H1 (cell line): ENCODE data around the gene BAK1. TPM values are rescaled to one million over a fixed set of nuclear protein-coding genes. Genes with fewer than 3 reads are reported as not detected.

Source experiments
- CTCF ChIA-PET: fragments of 300-600 bp; sonication (Branson Sonifier 250); formaldehyde crosslinking; loops from one replicate; lab custom pipeline; 2021; ENCODE audit not compliant: partially characterized antibody; lab: Charles Lee
- POLR2A ChIA-PET: fragments of 300-600 bp; sonication (Branson Sonifier 250); formaldehyde crosslinking; loops from one replicate; lab custom pipeline; 2021; ENCODE audit warnings: inconsistent platforms; ENCODE audit not compliant: partially characterized antibody; lab: Charles Lee
- DNase-seq, 2 experiments: peaks; one replicate each; pipeline versions ENCODE4 v3.0.0 to v3.0.0-alpha.2; 2010 to 2022; ENCODE audit warnings: low spot score in 2 of 2, low read depth in 1 of 2, mixed read lengths in 1 of 2
- FAIRE-seq: peaks from 2 replicates; lab custom pipeline; 2011; peaks lifted over from hg19 to GRCh38; lab: Jason Lieb, UNC
- H2AFZ ChIP-seq: 2 replicates; pipeline ENCODE4 v1.8.1; 2012; ENCODE audit warnings: low read length, inconsistent platforms
- H2AK5ac ChIP-seq: 2 replicates; pipeline ENCODE4 v1.6.1; 2013; ENCODE audit warnings: low read depth, low read length
- H2BK120ac ChIP-seq: replicated peaks from 2 replicates; pipeline ENCODE3; 2013; ENCODE audit warnings: low read depth, low read length, inconsistent platforms
- H2BK12ac ChIP-seq: 2 replicates; pipeline ENCODE4 v1.6.1; 2013; ENCODE audit warnings: low read depth, low read length
- H2BK15ac ChIP-seq: 2 replicates; pipeline ENCODE4 v1.6.1; 2013; ENCODE audit warnings: low read length
- H2BK20ac ChIP-seq: 2 replicates; pipeline ENCODE4 v1.6.1; 2013; ENCODE audit warnings: low read length
- H2BK5ac ChIP-seq: 2 replicates; pipeline ENCODE4 v1.6.1; 2013; ENCODE audit warnings: low read depth, low read length
- H3K14ac ChIP-seq: 2 replicates; pipeline ENCODE4 v1.6.1; 2013; ENCODE audit warnings: inconsistent platforms; ENCODE audit not compliant: insufficient read length
- H3K18ac ChIP-seq: 2 replicates; pipeline ENCODE4 v1.6.1; 2013; ENCODE audit warnings: low read length; ENCODE audit errors: extremely low read depth
- H3K23ac ChIP-seq: 2 replicates; pipeline ENCODE4 v1.6.1; 2013; ENCODE audit warnings: inconsistent platforms; ENCODE audit not compliant: insufficient read length
- H3K23me2 ChIP-seq: 2 replicates; pipeline ENCODE4 v1.6.1; 2013; ENCODE audit warnings: low read depth, low read length
- H3K27ac ChIP-seq: 2 replicates; pipeline ENCODE4 v1.6.1; 2011; ENCODE audit warnings: low read depth, low read length, inconsistent platforms
- H3K27me3 ChIP-seq, 4 experiments: replicated peaks in 1 of 4; 1 replicate in 1 of 4; 2 replicates in 3 of 4; pipeline versions ENCODE4 v1.6.1 to v1.8.1; 2011 to 2013; ENCODE audit warnings: low read length in 3 of 4, mild to moderate bottlenecking in 3 of 4, inconsistent platforms in 2 of 4, mixed read lengths in 2 of 4, moderate library complexity in 1 of 4; ENCODE audit not compliant: control insufficient read depth in 3 of 4, insufficient read depth in 3 of 4; ENCODE audit errors: extremely low read depth in 1 of 4
- H3K36me3 ChIP-seq, 4 experiments: 2 replicates each; pipeline versions ENCODE4 v1.6.1 to v1.8.1; 2011 to 2013; ENCODE audit warnings: mild to moderate bottlenecking in 4 of 4, low read length in 3 of 4, moderate library complexity in 2 of 4, control low read depth in 1 of 4, inconsistent platforms in 1 of 4; ENCODE audit not compliant: insufficient read depth in 4 of 4, control insufficient read depth in 2 of 4
- H3K4ac ChIP-seq: replicated peaks from 2 replicates; pipeline ENCODE3; 2013; ENCODE audit warnings: low read length, low read depth, mixed read lengths, inconsistent platforms; ENCODE audit not compliant: insufficient read length
- H3K4me1 ChIP-seq, 4 experiments: replicated peaks in 1 of 4; 1 replicate in 1 of 4; 2 replicates in 3 of 4; pipeline versions ENCODE4 v1.6.1 to v1.8.1; 2011 to 2013; ENCODE audit warnings: low read length in 3 of 4, inconsistent platforms in 2 of 4, mixed read lengths in 1 of 4; ENCODE audit not compliant: insufficient read depth in 4 of 4, control insufficient read depth in 3 of 4
- H3K4me2 ChIP-seq, 2 experiments: 2 replicates each; pipeline versions ENCODE4 v1.6.1 to v1.8.1; 2011 to 2013; ENCODE audit warnings: low read depth in 2 of 2, low read length in 2 of 2, control low read depth in 1 of 2, inconsistent platforms in 1 of 2, mild to moderate bottlenecking in 1 of 2; ENCODE audit not compliant: insufficient read depth in 1 of 2
- H3K4me3 ChIP-seq, 4 experiments: fragments of 200-600, 300-600 bp in 1 of 4; sonication (generic), shearing (Covaris generic), sonication (Bioruptor Twin) in 1 of 4; 2 replicates each; pipeline versions ENCODE4 v1.5.1 to v1.8.1; 2011 to 2016; ENCODE audit warnings: low read length in 4 of 4, low read depth in 3 of 4, control low read depth in 2 of 4, inconsistent platforms in 2 of 4, mild to moderate bottlenecking in 2 of 4, mixed read lengths in 1 of 4, moderate library complexity in 1 of 4; ENCODE audit not compliant: insufficient read depth in 2 of 4; ENCODE audit errors: extremely low read depth in 1 of 4
- H3K56ac ChIP-seq: replicated peaks from 2 replicates; pipeline ENCODE3; 2013; ENCODE audit warnings: low read depth, mild to moderate bottlenecking, mixed read lengths, low read length, inconsistent platforms; ENCODE audit not compliant: insufficient read length
- H3K79me1 ChIP-seq: 2 replicates; pipeline ENCODE4 v1.6.1; 2013; ENCODE audit warnings: low read depth, low read length, control low read depth
- H3K79me2 ChIP-seq, 2 experiments: 2 replicates each; pipeline versions ENCODE4 v1.6.1 to v1.8.1; 2012 to 2013; ENCODE audit warnings: low read length in 2 of 2, mild to moderate bottlenecking in 2 of 2, inconsistent platforms in 1 of 2; ENCODE audit not compliant: insufficient read depth in 2 of 2, control insufficient read depth in 1 of 2
- H3K9ac ChIP-seq, 4 experiments: replicated peaks in 1 of 4; 1 replicate in 1 of 4; 2 replicates in 3 of 4; pipeline versions ENCODE4 v1.6.1 to v1.8.1; 2011 to 2013; ENCODE audit warnings: low read depth in 3 of 4, low read length in 3 of 4, control low read depth in 2 of 4, mild to moderate bottlenecking in 2 of 4, moderate library complexity in 2 of 4, inconsistent platforms in 1 of 4; ENCODE audit errors: extremely low read depth in 1 of 4
- H3K9me3 ChIP-seq, 2 experiments: 2 replicates each; pipeline versions ENCODE4 v1.6.1 to v1.8.1; 2012 to 2013; ENCODE audit warnings: mild to moderate bottlenecking in 2 of 2, moderate library complexity in 2 of 2, control low read depth in 1 of 2, inconsistent platforms in 1 of 2, low read depth in 1 of 2, low read length in 1 of 2, mixed read lengths in 1 of 2; ENCODE audit not compliant: insufficient read depth in 2 of 2
- H4K20me1 ChIP-seq, 2 experiments: replicated peaks in 1 of 2; 2 replicates each; pipeline versions ENCODE3 to v1.8.1; 2011 to 2013; ENCODE audit warnings: inconsistent platforms in 2 of 2, low read length in 2 of 2, mild to moderate bottlenecking in 1 of 2; ENCODE audit not compliant: insufficient read depth in 2 of 2, control insufficient read depth in 1 of 2
- H4K5ac ChIP-seq: 2 replicates; pipeline ENCODE4 v1.6.1; 2013; ENCODE audit warnings: low read length, low read depth, mixed read lengths, inconsistent platforms; ENCODE audit not compliant: insufficient read length
- H4K8ac ChIP-seq: 2 replicates; pipeline ENCODE4 v1.8.0; 2013; ENCODE audit warnings: mild to moderate bottlenecking, moderate library complexity, low read length, inconsistent platforms; ENCODE audit not compliant: insufficient read depth; ENCODE audit errors: extremely low read depth
- H4K91ac ChIP-seq: replicated peaks from 2 replicates; pipeline ENCODE3; 2013; ENCODE audit warnings: low read length, mixed read lengths, inconsistent platforms; ENCODE audit not compliant: insufficient read length
- GTF2F1 ChIP-seq: IDR thresholded peaks from 2 replicates; pipeline ENCODE4 v1.6.1; 2012; ENCODE audit warnings: low read depth, low read length, improper control_type of control experiment, borderline replicate concordance
- WGBS, 2 experiments: shearing (Covaris generic) in 1 of 2; methylation state at CpG; one replicate each; pipeline versions ENCODE4 v1.1.6 to v1.1.7; 2013 to 2015; ENCODE audit warnings: low lambda C conversion rate in 2 of 2, mixed read lengths in 2 of 2, inconsistent platforms in 1 of 2, low coverage in 1 of 2, missing lambda C conversion rate in 1 of 2; ENCODE audit not compliant: insufficient replicate concordance in 2 of 2, insufficient coverage in 1 of 2, insufficient read length in 1 of 2; ENCODE audit errors: extremely low coverage in 1 of 2, missing lambda C conversion rate in 1 of 2; 5-methylcytosine and 5-hydroxymethylcytosine counted together
- polyA plus RNA-seq, 7 experiments: library from polyadenylated mRNA; depleted of rRNA in 3 of 7; stranded (reverse) in 5 of 7; unstranded in 2 of 7; fragments of >200 nt in 5 of 7; fragments of 200-250 nt in 2 of 7; gene quantifications; 1 replicate in 5 of 7; 2 replicates in 1 of 7; 4 replicates in 1 of 7; pipeline versions ENCODE4 v1.2.1 to v1.2.3, GENCODE V29; 2011 to 2013; ENCODE audit warnings: missing spikeins in 2 of 7, mixed read lengths in 2 of 7
- total RNA-seq: library from RNA; stranded (reverse); fragmentation: NEBNext Ultra II Directional; extraction: Animal tissue kit (Norgen Biotek cat#: 25700); gene quantifications from 2 replicates; pipeline ENCODE4 v1.2.1, GENCODE V29; 2021
- TF ChIP-seq, protein P1 (sequence below), 3 experiments: IDR thresholded peaks; 1 replicate in 2 of 3; 2 replicates in 1 of 3; pipeline versions ENCODE4 v1.5.1 to v1.6.1; 2011; ENCODE audit warnings: low read length in 3 of 3, mild to moderate bottlenecking in 3 of 3, inconsistent platforms in 2 of 3, low read depth in 1 of 3, moderate library complexity in 1 of 3; ENCODE audit not compliant: insufficient read depth in 1 of 3; ENCODE audit errors: control extremely low read depth in 1 of 3
- TF ChIP-seq, protein P2 (sequence below): IDR thresholded peaks from 2 replicates; pipeline ENCODE4 v1.6.1; 2012; ENCODE audit warnings: low read length, inconsistent platforms

BAK1 gene
- total and polyA plus RNA-seq, 2 of the 8 experiments (the other 6 are each of a cell fraction or from before 2014, with no cell fraction given): 43.3 to 43.4 TPM

DNA sequence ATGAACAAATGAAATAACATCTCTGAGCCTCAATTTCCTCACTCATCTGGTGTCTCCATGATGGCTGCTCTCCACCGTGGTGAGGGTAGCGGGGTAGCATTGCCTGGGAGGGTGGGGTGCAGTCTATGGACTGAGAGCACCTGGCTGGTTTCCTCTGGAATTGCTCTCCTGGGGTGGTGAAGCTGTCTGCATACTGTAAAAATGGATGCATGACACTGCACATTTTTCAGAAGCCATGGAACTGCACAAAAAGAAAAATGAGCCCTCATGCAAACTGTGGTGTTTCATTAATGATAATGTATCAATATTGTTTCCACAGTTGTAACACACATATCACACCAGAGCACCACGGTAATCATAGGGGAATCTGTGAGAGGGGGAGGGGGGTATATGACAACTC is 28.9 kb upstream of the BAK1 start:
- H3K4me1 ChIP-seq: peaks cover 6 to 42% (median 26%) of the 10 kb centered on the region in 4 experiments
- CTCF ChIA-PET: interaction anchor here (0.8 to 3.5 kb wide), 7 partner anchors 8 to 91 kb away, joined by 3 to 57 read pairs (median 8); partner anchors contain the start of gene ITPR3
- no peak overlapping the region for H2BK120ac ChIP-seq
- TF ChIP-seq GTF2F1: no peak
- TF ChIP-seq, protein P1, sequence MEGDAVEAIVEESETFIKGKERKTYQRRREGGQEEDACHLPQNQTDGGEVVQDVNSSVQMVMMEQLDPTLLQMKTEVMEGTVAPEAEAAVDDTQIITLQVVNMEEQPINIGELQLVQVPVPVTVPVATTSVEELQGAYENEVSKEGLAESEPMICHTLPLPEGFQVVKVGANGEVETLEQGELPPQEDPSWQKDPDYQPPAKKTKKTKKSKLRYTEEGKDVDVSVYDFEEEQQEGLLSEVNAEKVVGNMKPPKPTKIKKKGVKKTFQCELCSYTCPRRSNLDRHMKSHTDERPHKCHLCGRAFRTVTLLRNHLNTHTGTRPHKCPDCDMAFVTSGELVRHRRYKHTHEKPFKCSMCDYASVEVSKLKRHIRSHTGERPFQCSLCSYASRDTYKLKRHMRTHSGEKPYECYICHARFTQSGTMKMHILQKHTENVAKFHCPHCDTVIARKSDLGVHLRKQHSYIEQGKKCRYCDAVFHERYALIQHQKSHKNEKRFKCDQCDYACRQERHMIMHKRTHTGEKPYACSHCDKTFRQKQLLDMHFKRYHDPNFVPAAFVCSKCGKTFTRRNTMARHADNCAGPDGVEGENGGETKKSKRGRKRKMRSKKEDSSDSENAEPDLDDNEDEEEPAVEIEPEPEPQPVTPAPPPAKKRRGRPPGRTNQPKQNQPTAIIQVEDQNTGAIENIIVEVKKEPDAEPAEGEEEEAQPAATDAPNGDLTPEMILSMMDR (IDR thresholded peaks at IDR 0.05; ENCODE audit: control extremely low read depth in 1 of 3, insufficient read depth in 1 of 3, low read depth in 1 of 3, low read length in 3 of 3): no peak
- TF ChIP-seq, protein P2, sequence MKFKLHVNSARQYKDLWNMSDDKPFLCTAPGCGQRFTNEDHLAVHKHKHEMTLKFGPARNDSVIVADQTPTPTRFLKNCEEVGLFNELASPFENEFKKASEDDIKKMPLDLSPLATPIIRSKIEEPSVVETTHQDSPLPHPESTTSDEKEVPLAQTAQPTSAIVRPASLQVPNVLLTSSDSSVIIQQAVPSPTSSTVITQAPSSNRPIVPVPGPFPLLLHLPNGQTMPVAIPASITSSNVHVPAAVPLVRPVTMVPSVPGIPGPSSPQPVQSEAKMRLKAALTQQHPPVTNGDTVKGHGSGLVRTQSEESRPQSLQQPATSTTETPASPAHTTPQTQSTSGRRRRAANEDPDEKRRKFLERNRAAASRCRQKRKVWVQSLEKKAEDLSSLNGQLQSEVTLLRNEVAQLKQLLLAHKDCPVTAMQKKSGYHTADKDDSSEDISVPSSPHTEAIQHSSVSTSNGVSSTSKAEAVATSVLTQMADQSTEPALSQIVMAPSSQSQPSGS: no peak

More for the DNA sequence above, 28.9 kb upstream of the BAK1 start:
- Histone ChIP-seq H2BK12ac (peak overlapping the region; percentile 90; the same call in 1 of the 2 replicates), H3K27me3 (0 out of 7 replicates have a peak, but pooled peaks cover 0 to 2% (median 0%) of the 10 kb centered on the region in 4 experiments), H4K20me1 (no peaks in the 10 kb centered on the region), H4K8ac (no peak overlapping the region; the same call in 1 of the 2 replicates), H4K5ac (no peak overlapping the region), H2AFZ (no peak overlapping the region), H4K91ac (peak overlapping the region; percentile 52), H2BK15ac (peak overlapping the region; percentile 88; the same call in 1 of the 2 replicates), H3K27ac (no peak overlapping the region), H3K18ac (no peak overlapping the region), H3K14ac (no peak overlapping the region), H3K4me3 (no peak overlapping the region), H3K23ac (no peak overlapping the region), H3K4ac (no peak overlapping the region), H3K4me2 (no peak overlapping the region), H3K9ac (no peak overlapping the region), H3K9me3 (peaks cover 2 to 7% of the 10 kb centered on the region in 2 experiments; a peak in 1 of 4 replicates), H3K79me1 (no peaks in the 10 kb centered on the region), H3K36me3 (no peaks in the 10 kb centered on the region), H2BK5ac (0 out of 2 replicates have a peak overlapping the region, but pooled peaks have one; percentile 54), H3K56ac (no peak overlapping the region), H2BK20ac (peak overlapping the region; percentile 87; the same call in 1 of the 2 replicates), H3K79me2 (no peaks in the 10 kb centered on the region), H3K23me2 (no peaks in the 10 kb centered on the region; the same call in 1 of the 2 replicates), H2AK5ac (no peak overlapping the region)
- 85% methylated on average over 3 of the region's 3 CpGs; no CpG with 5 or more reads in 1 of the 2 experiments for WGBS, 2 experiments
- FAIRE-seq: no peak
- POLR2A ChIA-PET: interaction anchor here (1.2 to 3.6 kb wide), 3 partner anchors 12 to 22 kb away, joined by 3 to 19 read pairs (median 15); partner anchors contain the start of gene ITPR3
- DNase-seq: no peak
